GM10266 (cell line): ENCODE data around the gene ELOVL6.

Experiments
- DNase-seq: peaks from one replicate; pipeline ENCODE4 v3.0.0; 2012; ENCODE audit errors: extremely low spot score
- CTCF ChIP-seq: IDR thresholded peaks from 2 replicates; pipeline ENCODE4 v1.5.1; 2012; ENCODE audit warnings: mild to moderate bottlenecking, low read depth; ENCODE audit not compliant: control insufficient read depth, insufficient read depth; ENCODE audit errors: missing control alignments

Gene ELOVL6

GRCh38 chr4:110134269-110134869 lies 64.0 kb downstream of the ELOVL6 start:
- TF ChIP-seq CTCF, result no peak

GRCh38 chr4:110132816-110133719 lies 65.3 kb downstream of the ELOVL6 start:
- no peak for TF ChIP-seq CTCF
- no peak for DNase-seq

More at GRCh38 chr4:110134269-110134869, 64.0 kb downstream of the ELOVL6 start:
- DNase-seq, result no peak

- TF ChIP-seq CTCF, result no peak
These were observed 66.5 kb downstream of the ELOVL6 start for GRCh38 chr4:110131916-110132315.

GRCh38 chr4:110130576-110131358 lies 67.6 kb downstream of the ELOVL6 start:
- no peak for TF ChIP-seq CTCF
- DNase-seq, result no peak

More at GRCh38 chr4:110131916-110132315, 66.5 kb downstream of the ELOVL6 start:
- DNase-seq, result no peak

GRCh38 chr4:110129544-110129943 lies 68.9 kb downstream of the ELOVL6 start:
- TF ChIP-seq CTCF, result no peak
- no peak for DNase-seq

GRCh38 chr4:110128472-110128919 lies 69.9 kb downstream of the ELOVL6 start:
- TF ChIP-seq CTCF, result no peak

GRCh38 chr4:110128029-110128428 lies 70.4 kb downstream of the ELOVL6 start:
- DNase-seq, result no peak
- no peak for TF ChIP-seq CTCF

More at GRCh38 chr4:110128472-110128919, 69.9 kb downstream of the ELOVL6 start:
- no peak for DNase-seq
